Neural progenitor cell (in vitro differentiated cells): Measurements from ENCODE around the gene GALNT2. TPM values are rescaled to one million over a fixed set of nuclear protein-coding genes. Genes with fewer than 3 reads are reported as not detected.

ENCODE experiments used
- DNase-seq: peaks from one replicate; pipeline ENCODE4 v3.0.0-alpha.2; 2016; ENCODE audit warnings: low spot score
- H2AFZ ChIP-seq: fragments of 200-600 bp; sonication (generic); replicated peaks from 2 replicates; pipeline ENCODE4 v1.6.1; 2016; ENCODE audit warnings: antibody characterized with exemption
- H3F3A ChIP-seq: fragments of 200-600 bp; sonication (generic); 2 replicates; pipeline ENCODE4 v1.6.1; 2016; ENCODE audit warnings: antibody characterized with exemption, low read depth
- H3K27ac ChIP-seq: fragments of 200-600 bp; sonication (generic); 2 replicates; pipeline ENCODE4 v1.5.1; 2016; ENCODE audit warnings: mild to moderate bottlenecking
- H3K27me3 ChIP-seq: fragments of 200-600 bp; sonication (generic); 2 replicates; pipeline ENCODE4 v1.6.1; 2016; ENCODE audit warnings: mild to moderate bottlenecking, moderate library complexity
- H3K36me3 ChIP-seq: fragments of 200-600 bp; sonication (generic); 2 replicates; pipeline ENCODE4 v1.5.1; 2016
- H3K4me1 ChIP-seq: fragments of 200-600 bp; sonication (generic); 2 replicates; pipeline ENCODE4 v1.6.1; 2016; ENCODE audit warnings: mixed run types
- H3K4me2 ChIP-seq: fragments of 200-600 bp; sonication (generic); 2 replicates; pipeline ENCODE4 v1.6.1; 2016
- H3K4me3 ChIP-seq: fragments of 200-600 bp; sonication (generic); 2 replicates; pipeline ENCODE4 v1.5.1; 2016
- H3K79me2 ChIP-seq: fragments of 200-600 bp; sonication (generic); 2 replicates; pipeline ENCODE4 v1.6.1; 2016; ENCODE audit warnings: low read depth
- H3K9ac ChIP-seq: fragments of 200-600 bp; sonication (generic); 2 replicates; pipeline ENCODE4 v1.6.1; 2016
- H3K9me3 ChIP-seq: fragments of 200-600 bp; sonication (generic); 2 replicates; pipeline ENCODE4 v1.5.1; 2016; ENCODE audit warnings: low read depth
- H4K20me1 ChIP-seq: fragments of 200-600 bp; sonication (generic); 2 replicates; pipeline ENCODE4 v1.6.1; 2016; ENCODE audit warnings: low read depth
- H3K27ac Mint-ChIP-seq: 3 replicates; pipeline ENCODE4 v1.8.0; 2021; ENCODE audit warnings: mixed read lengths
- H3K27me3 Mint-ChIP-seq: 2 replicates; pipeline ENCODE4 v1.8.0; 2022; ENCODE audit warnings: low read depth, mild to moderate bottlenecking, inconsistent platforms, moderate library complexity, mixed read lengths; ENCODE audit not compliant: insufficient read depth
- H3K36me3 Mint-ChIP-seq: 3 replicates; pipeline ENCODE4 v1.8.0; 2021; ENCODE audit warnings: mixed read lengths
- H3K4me1 Mint-ChIP-seq: 3 replicates; pipeline ENCODE4 v1.8.0; 2021; ENCODE audit warnings: mixed read lengths
- H3K4me3 Mint-ChIP-seq: 3 replicates; pipeline ENCODE4 v1.8.0; 2021; ENCODE audit warnings: mild to moderate bottlenecking, moderate library complexity, mixed read lengths
- H3K9me3 Mint-ChIP-seq: 3 replicates; pipeline ENCODE4 v1.8.0; 2020; ENCODE audit warnings: mixed read lengths
- EZH2 ChIP-seq: fragments of 200-600 bp; sonication (generic); IDR thresholded peaks from 2 replicates; pipeline ENCODE4 v1.6.1; 2017; ENCODE audit warnings: antibody characterized with exemption, mild to moderate bottlenecking, moderate library complexity
- EZH2phosphoT487 ChIP-seq: fragments of 200-600 bp; sonication (generic); IDR thresholded peaks from 2 replicates; pipeline ENCODE4 v1.6.1; 2017; ENCODE audit warnings: antibody characterized with exemption
- total RNA-seq: library from RNA; depleted of rRNA; stranded (reverse); fragments of >200 nt; gene quantifications from 2 replicates; pipeline ENCODE4 v1.2.3, GENCODE V29; 2015; ENCODE audit warnings: low replicate concordance
- TF ChIP-seq, protein P1 (sequence below): fragments of 200-600 bp; sonication (generic); IDR thresholded peaks from 2 replicates; pipeline ENCODE4 v1.5.1; 2017; ENCODE audit warnings: antibody characterized with exemption, mild to moderate bottlenecking

Gene GALNT2
- total RNA-seq, 1 donor from 2014 or later = 37.6 TPM

GRCh38 chr1:230330157-230330556, 263.1 kb downstream of the GALNT2 start:
- no peak overlapping the region for H3K4me3 ChIP-seq
- no peak overlapping the region for H3K4me3 Mint-ChIP-seq
- no peak overlapping the region for H3K4me2 ChIP-seq
- peaks cover 14% of the 10 kb centered on the region for H3K4me1 ChIP-seq
- no peaks in the 10 kb centered on the region for H4K20me1 ChIP-seq
- no peak for DNase-seq
- H3K27me3 ChIP-seq = no peaks in the 10 kb centered on the region
- no peak overlapping the region for H2AFZ ChIP-seq
- H3K9me3 Mint-ChIP-seq = no peaks in the 10 kb centered on the region
- H3K79me2 ChIP-seq = no peaks in the 10 kb centered on the region
- H3K36me3 ChIP-seq = no peaks in the 10 kb centered on the region
- peaks cover 24% of the 10 kb centered on the region for H3F3A ChIP-seq
- H3K36me3 Mint-ChIP-seq = peaks cover 10% of the 10 kb centered on the region
- H3K4me1 Mint-ChIP-seq = peaks cover 17% of the 10 kb centered on the region
- H3K27ac ChIP-seq = no peak overlapping the region
- H3K9me3 ChIP-seq = no peaks in the 10 kb centered on the region
- no peak overlapping the region for H3K9ac ChIP-seq
- no peaks in the 10 kb centered on the region for H3K27me3 Mint-ChIP-seq
- H3K27ac Mint-ChIP-seq = no peak overlapping the region
- TF ChIP-seq EZH2phosphoT487 (no peak), EZH2 (no peak)
- TF ChIP-seq, protein P1, sequence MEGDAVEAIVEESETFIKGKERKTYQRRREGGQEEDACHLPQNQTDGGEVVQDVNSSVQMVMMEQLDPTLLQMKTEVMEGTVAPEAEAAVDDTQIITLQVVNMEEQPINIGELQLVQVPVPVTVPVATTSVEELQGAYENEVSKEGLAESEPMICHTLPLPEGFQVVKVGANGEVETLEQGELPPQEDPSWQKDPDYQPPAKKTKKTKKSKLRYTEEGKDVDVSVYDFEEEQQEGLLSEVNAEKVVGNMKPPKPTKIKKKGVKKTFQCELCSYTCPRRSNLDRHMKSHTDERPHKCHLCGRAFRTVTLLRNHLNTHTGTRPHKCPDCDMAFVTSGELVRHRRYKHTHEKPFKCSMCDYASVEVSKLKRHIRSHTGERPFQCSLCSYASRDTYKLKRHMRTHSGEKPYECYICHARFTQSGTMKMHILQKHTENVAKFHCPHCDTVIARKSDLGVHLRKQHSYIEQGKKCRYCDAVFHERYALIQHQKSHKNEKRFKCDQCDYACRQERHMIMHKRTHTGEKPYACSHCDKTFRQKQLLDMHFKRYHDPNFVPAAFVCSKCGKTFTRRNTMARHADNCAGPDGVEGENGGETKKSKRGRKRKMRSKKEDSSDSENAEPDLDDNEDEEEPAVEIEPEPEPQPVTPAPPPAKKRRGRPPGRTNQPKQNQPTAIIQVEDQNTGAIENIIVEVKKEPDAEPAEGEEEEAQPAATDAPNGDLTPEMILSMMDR = no peak
